WI38 (cell line): ENCODE results near the gene MYO7A.

Experiments used
- H3K4me3 ChIP-seq: 2 replicates; pipeline ENCODE4 v1.5.1; 2011; ENCODE audit warnings: low read depth, mild to moderate bottlenecking, control low read depth, low read length
- CTCF ChIP-seq: IDR thresholded peaks from 2 replicates; pipeline ENCODE4 v1.5.1; 2012; ENCODE audit warnings: low read depth, mild to moderate bottlenecking, control low read depth, low read length

Gene MYO7A

GRCh38 chr11:77148963-77149715 is 21.1 kb downstream of the MYO7A start:
- H3K4me3 ChIP-seq: no peak overlapping the region
- TF ChIP-seq CTCF: no peak

- H3K4me3 ChIP-seq: no peak overlapping the region
- no peak for TF ChIP-seq CTCF
Measured at GRCh38 chr11:77149716-77150392, 21.8 kb downstream of the MYO7A start.

GRCh38 chr11:77150836-77151235 is 22.8 kb downstream of the MYO7A start:
- TF ChIP-seq CTCF: no peak

DNA sequence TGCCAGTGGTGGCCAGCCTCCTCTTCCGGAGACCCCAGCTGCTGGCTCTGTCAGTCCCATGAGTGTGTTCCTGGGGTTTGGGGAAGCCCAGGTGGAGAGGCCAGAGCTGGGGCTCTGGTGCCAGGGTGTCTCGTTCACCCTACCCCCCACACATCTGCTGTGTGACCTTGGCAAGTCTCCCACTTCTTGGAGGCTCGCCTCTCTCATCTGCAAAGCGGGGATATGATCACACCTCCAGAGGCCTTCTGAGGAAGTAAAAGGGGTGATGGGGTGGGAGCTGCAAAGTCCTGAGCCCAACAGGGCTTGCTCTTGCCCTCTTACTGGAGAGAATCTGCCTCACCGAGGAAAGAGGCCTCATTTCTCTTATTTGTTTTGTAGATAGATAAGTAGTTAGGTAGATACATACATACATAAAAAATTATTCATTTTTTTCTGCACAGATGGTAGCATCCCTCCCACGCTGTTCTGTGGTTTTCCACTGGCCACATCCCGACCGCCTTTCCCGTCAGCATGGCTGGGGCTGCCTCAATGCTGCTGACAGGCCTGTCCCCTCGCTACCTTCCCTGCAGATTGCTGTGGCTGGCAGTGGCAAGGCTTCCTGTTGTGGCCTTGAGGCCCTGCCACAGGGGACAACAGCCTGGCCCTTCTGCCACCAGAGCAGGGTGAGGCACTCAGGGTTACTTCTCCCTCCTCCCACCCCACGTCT is 23.9 kb downstream of the MYO7A start:
- no peak overlapping the region for H3K4me3 ChIP-seq
- TF ChIP-seq CTCF: no peak

More at GRCh38 chr11:77150836-77151235, 22.8 kb downstream of the MYO7A start:
- no peak overlapping the region for H3K4me3 ChIP-seq

- no peak for TF ChIP-seq CTCF
- no peak overlapping the region for H3K4me3 ChIP-seq
Measured at GRCh38 chr11:77152846-77153245, 24.8 kb downstream of the MYO7A start.

DNA sequence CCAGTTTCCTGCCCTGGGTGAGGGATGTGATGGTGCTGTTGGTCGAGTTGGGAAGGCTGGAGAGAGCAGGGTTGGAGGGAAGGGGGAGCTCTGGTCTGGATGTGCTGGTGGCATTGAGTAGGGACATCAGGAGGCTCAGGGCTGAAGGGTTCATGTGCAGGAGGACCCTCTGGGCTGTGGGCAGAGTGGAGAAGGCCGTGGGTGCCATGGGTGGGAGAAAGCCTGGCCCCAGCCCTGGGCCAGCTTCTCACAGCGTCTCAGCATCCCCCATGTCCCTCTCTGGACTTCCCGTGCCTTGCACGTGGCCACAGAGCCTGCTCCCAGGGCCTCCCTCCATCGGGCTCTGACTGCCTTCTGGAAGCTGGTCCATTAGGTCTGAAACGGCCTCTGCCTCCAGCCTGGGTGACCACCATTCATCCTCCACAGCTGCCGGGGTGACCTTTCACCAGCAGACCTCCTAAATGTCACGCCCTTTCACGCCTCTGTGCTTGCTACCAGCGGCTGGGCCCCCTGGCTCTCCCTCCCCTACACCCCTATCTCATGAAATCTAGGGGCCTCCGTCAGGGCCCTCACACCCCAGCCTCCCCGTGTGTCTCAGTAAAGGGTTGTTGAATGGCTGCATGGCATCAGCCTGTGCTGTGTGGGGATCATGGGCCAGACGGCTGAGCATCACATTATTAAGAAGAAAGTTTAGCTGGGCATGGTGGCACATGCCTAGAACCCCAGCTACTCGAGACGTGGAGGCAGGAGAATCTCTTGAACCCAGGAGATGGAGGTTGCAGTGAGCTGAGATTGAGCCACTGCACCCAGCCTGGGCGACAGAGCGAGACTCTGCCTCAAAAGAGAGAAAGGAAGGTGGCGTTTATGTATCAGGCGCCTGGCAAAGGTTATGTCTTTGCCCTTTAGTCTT is 25.5 kb downstream of the MYO7A start:
- no peak for TF ChIP-seq CTCF
- H3K4me3 ChIP-seq: no peak overlapping the region
